ENCODE measurements around the gene PLS1.

Gene PLS1

DNA sequence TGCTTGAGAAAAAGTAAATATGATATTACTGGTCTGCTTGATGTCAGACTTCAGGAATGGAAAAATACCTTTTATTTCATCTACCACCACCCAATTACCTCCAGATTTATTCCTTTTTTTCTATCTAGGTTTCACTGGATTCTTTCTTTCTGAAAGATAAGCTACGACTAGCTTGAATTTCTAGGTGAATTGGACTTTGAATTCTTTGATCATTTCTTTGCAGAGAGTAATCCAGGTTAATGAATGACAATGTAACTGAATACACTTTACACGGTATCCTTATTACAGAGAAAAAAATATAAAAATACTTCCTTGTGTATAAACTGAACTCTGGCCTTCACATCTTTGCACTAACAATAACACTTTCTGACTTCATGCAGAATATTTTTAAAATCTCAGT is 68.1 kb downstream of the PLS1 start:
- Histone ChIP-seq H3K27me3 (no peaks in the 10 kb centered on the region), H3K9me3 (no peaks in the 10 kb centered on the region), H3K4me3 (ENCODE audit: low read depth in 1 of 2, low read length in 1 of 2) (no peak overlapping the region), H3K27ac (no peak overlapping the region), H3K4me1 (ENCODE audit: control insufficient read depth in 1 of 2, insufficient read depth in 1 of 2, low read depth in 1 of 2, low read length in 1 of 2) (no peaks in the 10 kb centered on the region), H3K36me3 (no peaks in the 10 kb centered on the region)
- TF ChIP-seq, protein P1, sequence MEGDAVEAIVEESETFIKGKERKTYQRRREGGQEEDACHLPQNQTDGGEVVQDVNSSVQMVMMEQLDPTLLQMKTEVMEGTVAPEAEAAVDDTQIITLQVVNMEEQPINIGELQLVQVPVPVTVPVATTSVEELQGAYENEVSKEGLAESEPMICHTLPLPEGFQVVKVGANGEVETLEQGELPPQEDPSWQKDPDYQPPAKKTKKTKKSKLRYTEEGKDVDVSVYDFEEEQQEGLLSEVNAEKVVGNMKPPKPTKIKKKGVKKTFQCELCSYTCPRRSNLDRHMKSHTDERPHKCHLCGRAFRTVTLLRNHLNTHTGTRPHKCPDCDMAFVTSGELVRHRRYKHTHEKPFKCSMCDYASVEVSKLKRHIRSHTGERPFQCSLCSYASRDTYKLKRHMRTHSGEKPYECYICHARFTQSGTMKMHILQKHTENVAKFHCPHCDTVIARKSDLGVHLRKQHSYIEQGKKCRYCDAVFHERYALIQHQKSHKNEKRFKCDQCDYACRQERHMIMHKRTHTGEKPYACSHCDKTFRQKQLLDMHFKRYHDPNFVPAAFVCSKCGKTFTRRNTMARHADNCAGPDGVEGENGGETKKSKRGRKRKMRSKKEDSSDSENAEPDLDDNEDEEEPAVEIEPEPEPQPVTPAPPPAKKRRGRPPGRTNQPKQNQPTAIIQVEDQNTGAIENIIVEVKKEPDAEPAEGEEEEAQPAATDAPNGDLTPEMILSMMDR (IDR thresholded peaks at IDR 0.05): no peak

DNA sequence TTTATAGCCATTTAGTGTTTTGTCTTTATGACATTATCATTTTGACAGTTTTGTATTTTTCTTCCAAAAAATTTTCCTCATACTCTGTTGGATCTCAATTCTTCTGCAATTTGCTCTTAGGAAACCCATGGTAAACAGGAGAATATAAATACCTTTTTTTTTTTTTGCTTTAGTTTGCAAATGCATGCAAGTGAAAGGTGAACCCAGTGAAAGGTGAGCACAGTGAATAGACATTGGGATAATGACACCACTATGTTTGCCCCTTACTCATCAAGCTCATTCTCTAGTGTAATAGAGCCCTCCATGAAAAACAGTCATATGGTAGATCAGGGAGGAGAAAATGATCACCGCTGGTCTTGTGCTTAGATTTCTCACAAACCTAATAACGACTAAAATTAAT is 68.6 kb downstream of the PLS1 start:
- Histone ChIP-seq H3K27me3 (no peaks in the 10 kb centered on the region), H3K9me3 (no peaks in the 10 kb centered on the region), H3K4me3 (ENCODE audit: low read depth in 1 of 2, low read length in 1 of 2) (no peak overlapping the region), H3K27ac (no peak overlapping the region), H3K4me1 (ENCODE audit: control insufficient read depth in 1 of 2, insufficient read depth in 1 of 2, low read depth in 1 of 2, low read length in 1 of 2) (no peaks in the 10 kb centered on the region), H3K36me3 (no peaks in the 10 kb centered on the region)
- TF ChIP-seq, protein P1 (IDR thresholded peaks at IDR 0.05): no peak

DNA sequence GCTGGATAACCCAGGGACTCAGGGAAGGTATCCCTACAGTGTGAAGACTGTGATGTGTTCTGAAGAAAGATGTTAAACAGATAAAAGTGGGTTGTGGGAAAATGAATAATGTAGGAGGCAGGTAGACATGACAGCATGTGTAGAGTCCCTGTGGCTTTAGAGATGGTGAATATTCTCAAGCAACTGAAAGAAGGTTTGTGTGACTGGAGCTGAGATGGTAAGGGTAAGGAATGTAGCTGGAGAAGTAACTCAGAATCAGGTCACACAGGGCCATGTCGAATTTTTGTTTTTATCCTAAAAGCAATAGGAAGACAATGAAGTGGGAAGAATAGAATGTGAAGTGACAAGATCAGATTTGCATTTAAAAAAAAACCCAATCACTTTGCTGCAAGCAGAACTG is 73.9 kb downstream of the PLS1 start:
- Histone ChIP-seq H3K9me3 (no peaks in the 10 kb centered on the region), H3K4me3 (ENCODE audit: low read depth in 1 of 2, low read length in 1 of 2) (no peak overlapping the region), H3K27ac (no peak overlapping the region), H3K27me3 (no peaks in the 10 kb centered on the region), H3K4me1 (ENCODE audit: control insufficient read depth in 1 of 2, insufficient read depth in 1 of 2, low read depth in 1 of 2, low read length in 1 of 2) (no peaks in the 10 kb centered on the region), H3K36me3 (peaks cover 13% of the 10 kb centered on the region)
- TF ChIP-seq, protein P1 (IDR thresholded peaks at IDR 0.05): no peak

DNA sequence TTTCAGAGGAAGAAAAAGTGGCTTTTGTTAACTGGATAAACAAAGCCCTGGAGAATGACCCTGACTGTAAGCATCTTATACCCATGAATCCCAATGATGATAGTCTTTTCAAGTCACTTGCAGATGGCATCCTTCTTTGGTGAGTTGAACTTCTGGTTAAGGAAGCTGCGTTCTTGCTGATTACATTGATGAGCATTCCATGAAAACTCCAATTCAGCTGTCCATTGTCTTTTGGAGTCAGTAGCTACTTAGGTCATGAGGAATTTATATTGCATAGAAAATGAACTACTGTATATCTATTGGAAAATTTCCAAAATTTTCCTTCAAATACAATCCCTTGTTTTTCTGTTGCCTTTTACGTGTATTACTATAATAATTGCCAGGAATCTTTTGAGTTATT is 80.0 kb downstream of the PLS1 start:
- TF ChIP-seq, protein P1 (IDR thresholded peaks at IDR 0.05): no peak
- no peaks in the 10 kb centered on the region for H3K27me3 ChIP-seq
- H3K9me3 ChIP-seq: no peaks in the 10 kb centered on the region

DNA sequence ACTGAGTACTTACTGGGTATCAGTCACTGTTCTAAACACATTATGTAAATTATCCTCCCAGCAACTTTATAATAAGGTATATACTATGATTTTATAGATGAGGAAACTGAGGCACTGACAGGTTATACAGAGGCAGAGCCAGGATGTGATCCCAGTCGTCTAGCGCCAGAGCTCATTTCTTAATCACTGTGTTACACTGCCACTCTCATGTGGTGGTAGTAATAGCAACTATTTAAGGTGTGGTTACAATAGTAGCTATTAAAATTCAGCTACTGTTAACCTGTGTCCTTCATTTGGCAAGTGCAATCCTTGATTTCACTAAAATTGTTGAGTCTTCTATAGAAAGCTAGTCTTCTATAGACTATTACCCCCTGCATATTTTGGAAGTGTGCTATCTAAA is 84.5 kb downstream of the PLS1 start:
- H3K4me1 ChIP-seq (ENCODE audit: control insufficient read depth in 1 of 2, insufficient read depth in 1 of 2, low read depth in 1 of 2, low read length in 1 of 2): no peaks in the 10 kb centered on the region
- TF ChIP-seq, protein P1 (IDR thresholded peaks at IDR 0.05): no peak
- peaks cover 3% of the 10 kb centered on the region for H3K36me3 ChIP-seq
- no peak overlapping the region for H3K4me3 ChIP-seq (ENCODE audit: low read depth in 1 of 2, low read length in 1 of 2)
- no peak overlapping the region for H3K27ac ChIP-seq
- H3K9me3 ChIP-seq: no peaks in the 10 kb centered on the region
- no peaks in the 10 kb centered on the region for H3K27me3 ChIP-seq

More for the DNA sequence above, 80.0 kb downstream of the PLS1 start:
- Histone ChIP-seq H3K27ac (no peak overlapping the region), H3K4me1 (ENCODE audit: control insufficient read depth in 1 of 2, insufficient read depth in 1 of 2, low read depth in 1 of 2, low read length in 1 of 2) (no peaks in the 10 kb centered on the region), H3K36me3 (peaks cover 10% of the 10 kb centered on the region), H3K4me3 (ENCODE audit: low read depth in 1 of 2, low read length in 1 of 2) (no peak overlapping the region)

DNA sequence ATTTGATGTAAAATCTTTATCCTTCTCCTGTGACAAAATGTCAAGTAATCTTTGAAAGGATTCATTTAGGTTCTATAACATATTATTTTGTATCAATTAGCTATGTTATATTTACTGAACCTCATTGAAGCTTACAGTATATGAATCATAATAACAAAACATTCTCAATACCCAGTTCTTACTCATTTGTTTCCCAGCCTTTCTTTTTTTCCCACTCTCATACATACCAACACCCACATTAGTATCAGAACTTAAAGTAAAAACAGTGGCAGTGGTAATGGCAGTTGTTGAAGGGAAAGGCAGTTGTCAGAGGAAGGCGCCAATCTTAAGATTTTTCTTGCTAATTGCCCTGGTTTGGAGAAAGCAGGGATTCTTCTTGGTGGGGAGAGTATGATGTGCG is 94.4 kb downstream of the PLS1 start:
- Histone ChIP-seq H3K27ac (no peak overlapping the region), H3K27me3 (no peaks in the 10 kb centered on the region), H3K4me3 (ENCODE audit: low read depth in 1 of 2, low read length in 1 of 2) (no peak overlapping the region), H3K9me3 (no peaks in the 10 kb centered on the region), H3K4me1 (ENCODE audit: control insufficient read depth in 1 of 2, insufficient read depth in 1 of 2, low read depth in 1 of 2, low read length in 1 of 2) (no peaks in the 10 kb centered on the region), H3K36me3 (peaks cover 4% of the 10 kb centered on the region)
- TF ChIP-seq, protein P1 (IDR thresholded peaks at IDR 0.05): no peak
